H1 (cell line): ENCODE data around the gene POLRMT. TPM values are rescaled to one million over a fixed set of nuclear protein-coding genes. Genes with fewer than 3 reads are reported as not detected.

Experiments used
- CTCF ChIA-PET: fragments of 300-600 bp; sonication (Branson Sonifier 250); formaldehyde crosslinking; loops from one replicate; lab custom pipeline; 2021; ENCODE audit not compliant: partially characterized antibody; lab: Charles Lee
- POLR2A ChIA-PET: fragments of 300-600 bp; sonication (Branson Sonifier 250); formaldehyde crosslinking; loops from one replicate; lab custom pipeline; 2021; ENCODE audit warnings: inconsistent platforms; ENCODE audit not compliant: partially characterized antibody; lab: Charles Lee
- DNase-seq, 2 experiments: peaks; one replicate each; pipeline versions ENCODE4 v3.0.0 to v3.0.0-alpha.2; 2010 to 2022; ENCODE audit warnings: low spot score in 2 of 2, low read depth in 1 of 2, mixed read lengths in 1 of 2
- FAIRE-seq: peaks from 2 replicates; lab custom pipeline; 2011; peaks lifted over from hg19 to GRCh38; lab: Jason Lieb, UNC
- H2AFZ ChIP-seq: 2 replicates; pipeline ENCODE4 v1.8.1; 2012; ENCODE audit warnings: low read length, inconsistent platforms
- H2AK5ac ChIP-seq: 2 replicates; pipeline ENCODE4 v1.6.1; 2013; ENCODE audit warnings: low read depth, low read length
- H2BK120ac ChIP-seq: replicated peaks from 2 replicates; pipeline ENCODE3; 2013; ENCODE audit warnings: low read depth, low read length, inconsistent platforms
- H2BK12ac ChIP-seq: 2 replicates; pipeline ENCODE4 v1.6.1; 2013; ENCODE audit warnings: low read depth, low read length
- H2BK15ac ChIP-seq: 2 replicates; pipeline ENCODE4 v1.6.1; 2013; ENCODE audit warnings: low read length
- H2BK20ac ChIP-seq: 2 replicates; pipeline ENCODE4 v1.6.1; 2013; ENCODE audit warnings: low read length
- H2BK5ac ChIP-seq: 2 replicates; pipeline ENCODE4 v1.6.1; 2013; ENCODE audit warnings: low read depth, low read length
- H3K14ac ChIP-seq: 2 replicates; pipeline ENCODE4 v1.6.1; 2013; ENCODE audit warnings: inconsistent platforms; ENCODE audit not compliant: insufficient read length
- H3K18ac ChIP-seq: 2 replicates; pipeline ENCODE4 v1.6.1; 2013; ENCODE audit warnings: low read length; ENCODE audit errors: extremely low read depth
- H3K23ac ChIP-seq: 2 replicates; pipeline ENCODE4 v1.6.1; 2013; ENCODE audit warnings: inconsistent platforms; ENCODE audit not compliant: insufficient read length
- H3K23me2 ChIP-seq: 2 replicates; pipeline ENCODE4 v1.6.1; 2013; ENCODE audit warnings: low read depth, low read length
- H3K27ac ChIP-seq: 2 replicates; pipeline ENCODE4 v1.6.1; 2011; ENCODE audit warnings: low read depth, low read length, inconsistent platforms
- H3K27me3 ChIP-seq, 4 experiments: replicated peaks in 1 of 4; 1 replicate in 1 of 4; 2 replicates in 3 of 4; pipeline versions ENCODE4 v1.6.1 to v1.8.1; 2011 to 2013; ENCODE audit warnings: low read length in 3 of 4, mild to moderate bottlenecking in 3 of 4, inconsistent platforms in 2 of 4, mixed read lengths in 2 of 4, moderate library complexity in 1 of 4; ENCODE audit not compliant: control insufficient read depth in 3 of 4, insufficient read depth in 3 of 4; ENCODE audit errors: extremely low read depth in 1 of 4
- H3K36me3 ChIP-seq, 4 experiments: 2 replicates each; pipeline versions ENCODE4 v1.6.1 to v1.8.1; 2011 to 2013; ENCODE audit warnings: mild to moderate bottlenecking in 4 of 4, low read length in 3 of 4, moderate library complexity in 2 of 4, control low read depth in 1 of 4, inconsistent platforms in 1 of 4; ENCODE audit not compliant: insufficient read depth in 4 of 4, control insufficient read depth in 2 of 4
- H3K4ac ChIP-seq: replicated peaks from 2 replicates; pipeline ENCODE3; 2013; ENCODE audit warnings: low read length, low read depth, mixed read lengths, inconsistent platforms; ENCODE audit not compliant: insufficient read length
- H3K4me1 ChIP-seq, 4 experiments: replicated peaks in 1 of 4; 1 replicate in 1 of 4; 2 replicates in 3 of 4; pipeline versions ENCODE4 v1.6.1 to v1.8.1; 2011 to 2013; ENCODE audit warnings: low read length in 3 of 4, inconsistent platforms in 2 of 4, mixed read lengths in 1 of 4; ENCODE audit not compliant: insufficient read depth in 4 of 4, control insufficient read depth in 3 of 4
- H3K4me2 ChIP-seq, 2 experiments: 2 replicates each; pipeline versions ENCODE4 v1.6.1 to v1.8.1; 2011 to 2013; ENCODE audit warnings: low read depth in 2 of 2, low read length in 2 of 2, control low read depth in 1 of 2, inconsistent platforms in 1 of 2, mild to moderate bottlenecking in 1 of 2; ENCODE audit not compliant: insufficient read depth in 1 of 2
- H3K4me3 ChIP-seq, 4 experiments: fragments of 200-600, 300-600 bp in 1 of 4; sonication (generic), shearing (Covaris generic), sonication (Bioruptor Twin) in 1 of 4; 2 replicates each; pipeline versions ENCODE4 v1.5.1 to v1.8.1; 2011 to 2016; ENCODE audit warnings: low read length in 4 of 4, low read depth in 3 of 4, control low read depth in 2 of 4, inconsistent platforms in 2 of 4, mild to moderate bottlenecking in 2 of 4, mixed read lengths in 1 of 4, moderate library complexity in 1 of 4; ENCODE audit not compliant: insufficient read depth in 2 of 4; ENCODE audit errors: extremely low read depth in 1 of 4
- H3K56ac ChIP-seq: replicated peaks from 2 replicates; pipeline ENCODE3; 2013; ENCODE audit warnings: low read depth, mild to moderate bottlenecking, mixed read lengths, low read length, inconsistent platforms; ENCODE audit not compliant: insufficient read length
- H3K79me1 ChIP-seq: 2 replicates; pipeline ENCODE4 v1.6.1; 2013; ENCODE audit warnings: low read depth, low read length, control low read depth
- H3K79me2 ChIP-seq, 2 experiments: 2 replicates each; pipeline versions ENCODE4 v1.6.1 to v1.8.1; 2012 to 2013; ENCODE audit warnings: low read length in 2 of 2, mild to moderate bottlenecking in 2 of 2, inconsistent platforms in 1 of 2; ENCODE audit not compliant: insufficient read depth in 2 of 2, control insufficient read depth in 1 of 2
- H3K9ac ChIP-seq, 4 experiments: replicated peaks in 1 of 4; 1 replicate in 1 of 4; 2 replicates in 3 of 4; pipeline versions ENCODE4 v1.6.1 to v1.8.1; 2011 to 2013; ENCODE audit warnings: low read depth in 3 of 4, low read length in 3 of 4, control low read depth in 2 of 4, mild to moderate bottlenecking in 2 of 4, moderate library complexity in 2 of 4, inconsistent platforms in 1 of 4; ENCODE audit errors: extremely low read depth in 1 of 4
- H3K9me3 ChIP-seq, 2 experiments: 2 replicates each; pipeline versions ENCODE4 v1.6.1 to v1.8.1; 2012 to 2013; ENCODE audit warnings: mild to moderate bottlenecking in 2 of 2, moderate library complexity in 2 of 2, control low read depth in 1 of 2, inconsistent platforms in 1 of 2, low read depth in 1 of 2, low read length in 1 of 2, mixed read lengths in 1 of 2; ENCODE audit not compliant: insufficient read depth in 2 of 2
- H4K20me1 ChIP-seq, 2 experiments: replicated peaks in 1 of 2; 2 replicates each; pipeline versions ENCODE3 to v1.8.1; 2011 to 2013; ENCODE audit warnings: inconsistent platforms in 2 of 2, low read length in 2 of 2, mild to moderate bottlenecking in 1 of 2; ENCODE audit not compliant: insufficient read depth in 2 of 2, control insufficient read depth in 1 of 2
- H4K5ac ChIP-seq: 2 replicates; pipeline ENCODE4 v1.6.1; 2013; ENCODE audit warnings: low read length, low read depth, mixed read lengths, inconsistent platforms; ENCODE audit not compliant: insufficient read length
- H4K8ac ChIP-seq: 2 replicates; pipeline ENCODE4 v1.8.0; 2013; ENCODE audit warnings: mild to moderate bottlenecking, moderate library complexity, low read length, inconsistent platforms; ENCODE audit not compliant: insufficient read depth; ENCODE audit errors: extremely low read depth
- H4K91ac ChIP-seq: replicated peaks from 2 replicates; pipeline ENCODE3; 2013; ENCODE audit warnings: low read length, mixed read lengths, inconsistent platforms; ENCODE audit not compliant: insufficient read length
- ASH2L ChIP-seq: fragments of 200-600, 300-600 bp; sonication (generic); IDR thresholded peaks from one replicate; pipeline ENCODE4 v1.7.1; 2017; ENCODE audit warnings: low read length
- BACH1 ChIP-seq: IDR thresholded peaks from 2 replicates; pipeline ENCODE4 v1.6.1; 2012; ENCODE audit warnings: low read length, improper control_type of control experiment
- CBX8 ChIP-seq: fragments of 300-800, 300-1000 bp; sonication (generic); IDR thresholded peaks from 2 replicates; pipeline ENCODE4 v1.7.1; 2016; ENCODE audit warnings: low read depth, low read length, borderline replicate concordance
- CEBPB ChIP-seq: IDR thresholded peaks from 2 replicates; pipeline ENCODE4 v1.6.1; 2012; ENCODE audit warnings: low read depth, low read length
- CHD1 ChIP-seq: IDR thresholded peaks from 2 replicates; pipeline ENCODE4 v1.6.1; 2012; ENCODE audit warnings: low read depth, low read length, improper control_type of control experiment
- EGR1 ChIP-seq: IDR thresholded peaks from 2 replicates; pipeline ENCODE4 v1.6.1; 2011; ENCODE audit warnings: low read depth, low read length, borderline replicate concordance
- HDAC6 ChIP-seq: IDR thresholded peaks from one replicate; pipeline ENCODE4 v1.7.1; 2012; ENCODE audit warnings: low read depth, mild to moderate bottlenecking, inconsistent platforms, low read length, moderate library complexity
- JUND ChIP-seq: IDR thresholded peaks from 2 replicates; pipeline ENCODE4 v1.6.1; 2011; ENCODE audit warnings: mild to moderate bottlenecking, improper control_type of control experiment, low read length
- RAD21 ChIP-seq, 2 experiments: IDR thresholded peaks in 1 of 2; conservative IDR thresholded peaks in 1 of 2; 2 replicates each; pipeline ENCODE4 v1.6.1; 2011; ENCODE audit warnings: low read depth in 2 of 2, low read length in 2 of 2, improper control_type of control experiment in 1 of 2, inconsistent platforms in 1 of 2, mild to moderate bottlenecking in 1 of 2, moderate library complexity in 1 of 2
- TAF1 ChIP-seq: IDR thresholded peaks from 2 replicates; pipeline ENCODE4 v1.6.1; 2011; ENCODE audit warnings: mild to moderate bottlenecking, low read depth, low read length
- TAF7 ChIP-seq: optimal IDR thresholded peaks from 2 replicates; pipeline ENCODE3; 2011; ENCODE audit warnings: low read depth, mild to moderate bottlenecking, inconsistent platforms, low read length, moderate library complexity, borderline replicate concordance
- USF2 ChIP-seq: IDR thresholded peaks from 2 replicates; pipeline ENCODE4 v1.6.1; 2011; ENCODE audit warnings: low read length, improper control_type of control experiment
- ZNF274 ChIP-seq: IDR thresholded peaks from 2 replicates; pipeline ENCODE4 v1.7.0; 2012; ENCODE audit warnings: low read length, borderline replicate concordance; ENCODE audit errors: extremely low read depth
- WGBS, 2 experiments: shearing (Covaris generic) in 1 of 2; methylation state at CpG; one replicate each; pipeline versions ENCODE4 v1.1.6 to v1.1.7; 2013 to 2015; ENCODE audit warnings: low lambda C conversion rate in 2 of 2, mixed read lengths in 2 of 2, inconsistent platforms in 1 of 2, low coverage in 1 of 2, missing lambda C conversion rate in 1 of 2; ENCODE audit not compliant: insufficient replicate concordance in 2 of 2, insufficient coverage in 1 of 2, insufficient read length in 1 of 2; ENCODE audit errors: extremely low coverage in 1 of 2, missing lambda C conversion rate in 1 of 2; 5-methylcytosine and 5-hydroxymethylcytosine counted together
- polyA plus RNA-seq, 7 experiments: library from polyadenylated mRNA; depleted of rRNA in 3 of 7; stranded (reverse) in 5 of 7; unstranded in 2 of 7; fragments of >200 nt in 5 of 7; fragments of 200-250 nt in 2 of 7; gene quantifications; 1 replicate in 5 of 7; 2 replicates in 1 of 7; 4 replicates in 1 of 7; pipeline versions ENCODE4 v1.2.1 to v1.2.3, GENCODE V29; 2011 to 2013; ENCODE audit warnings: missing spikeins in 2 of 7, mixed read lengths in 2 of 7
- total RNA-seq: library from RNA; stranded (reverse); fragmentation: NEBNext Ultra II Directional; extraction: Animal tissue kit (Norgen Biotek cat#: 25700); gene quantifications from 2 replicates; pipeline ENCODE4 v1.2.1, GENCODE V29; 2021

Gene POLRMT
- total and polyA plus RNA-seq, 2 of the 8 experiments (the other 6 are each of a cell fraction or from before 2014, with no cell fraction given): 93.0 to 111 TPM

- Histone ChIP-seq H3K9ac (no peak overlapping the region), H3K18ac (no peak overlapping the region), H3K79me2 (no peaks in the 10 kb centered on the region; a peak in 1 of 4 replicates), H3K4ac (no peak overlapping the region), H3K27me3 (no peaks in the 10 kb centered on the region), H4K5ac (no peak overlapping the region), H3K4me2 (no peak overlapping the region), H2BK5ac (no peak overlapping the region), H3K23ac (no peak overlapping the region), H3K56ac (no peak overlapping the region), H4K20me1 (peaks cover 3 to 13% of the 10 kb centered on the region in 2 experiments), H2AFZ (no peak overlapping the region), H3K9me3 (no peaks in the 10 kb centered on the region), H3K4me3 (no peak overlapping the region), H2BK15ac (no peak overlapping the region), H3K14ac (no peak overlapping the region), H2BK120ac (no peak overlapping the region), H3K23me2 (no peaks in the 10 kb centered on the region), H4K8ac (peak overlapping the region; percentile 51; the same call in 1 of the 2 replicates), H3K27ac (no peak overlapping the region), H4K91ac (no peak overlapping the region), H2AK5ac (no peak overlapping the region), H3K36me3 (peaks cover 4 to 60% (median 35%) of the 10 kb centered on the region in 4 experiments; a peak in 7 of 8 replicates), H2BK12ac (no peak overlapping the region), H3K79me1 (no peaks in the 10 kb centered on the region), H3K4me1 (no peaks in the 10 kb centered on the region), H2BK20ac (no peak overlapping the region)
- WGBS, 2 experiments: 94% methylated on average over 37 of the region's 37 CpGs; no CpG with 5 or more reads in 1 of the 2 experiments
- DNase-seq (no peak), FAIRE-seq (no peak)
- ChIA-PET POLR2A (interaction anchor here (0.7 to 2.0 kb wide), 7 partner anchors 10 to 191 kb away, joined by 3 to 4 read pairs (median 3); no protein-coding TSS in a partner anchor), CTCF (interaction anchor here (1.4 to 2.0 kb wide), 4 partner anchors 9 to 115 kb away, joined by 4 to 6 read pairs (median 5); no protein-coding TSS in a partner anchor)
- TF ChIP-seq BACH1: no peak
- TF ChIP-seq HDAC6: no peak
- TF ChIP-seq ASH2L: no peak
- TF ChIP-seq JUND: no peak
- TF ChIP-seq TAF7: no peak
- no peak for TF ChIP-seq RAD21 (IDR thresholded peaks at IDR 0.05 in 1 of 2, conservative IDR thresholded peaks at IDR 0.05 in 1 of 2; ENCODE audit: low read depth in 2 of 2, low read length in 2 of 2)
- no peak for TF ChIP-seq TAF1
- TF ChIP-seq EGR1: no peak
- no peak for TF ChIP-seq USF2
- no peak for TF ChIP-seq CHD1
- TF ChIP-seq CEBPB: no peak
- no peak for TF ChIP-seq ZNF274
- no peak for TF ChIP-seq CBX8
Measured at GRCh38 chr19:622666-623065, 10.7 kb downstream of the POLRMT start.
